GM12891 (cell line): ENCODE results near the gene KCNQ1OT1.

Experiments
- DNase-seq: peaks from one replicate; pipeline ENCODE4 v3.0.0; 2011; ENCODE audit warnings: low spot score; ENCODE audit not compliant: insufficient read length
- FAIRE-seq: peaks from 2 replicates; lab custom pipeline; 2011; peaks lifted over from hg19 to GRCh38; lab: Jason Lieb, UNC
- PAX5 ChIP-seq: IDR thresholded peaks from 2 replicates; pipeline ENCODE4 v1.6.1; 2011; ENCODE audit warnings: low read length, moderate library complexity, mild to moderate bottlenecking; ENCODE audit not compliant: insufficient read depth, severe bottlenecking
- POLR2A ChIP-seq: IDR thresholded peaks from 2 replicates; pipeline ENCODE4 v1.6.1; 2011; ENCODE audit warnings: low read depth, low read length, control low read depth
- POLR2AphosphoS5 ChIP-seq: IDR thresholded peaks from 2 replicates; pipeline ENCODE4 v1.6.1; 2011; ENCODE audit warnings: low read depth, low read length, control low read depth
- POU2F2 ChIP-seq: IDR thresholded peaks from 2 replicates; pipeline ENCODE4 v1.6.1; 2011; ENCODE audit warnings: low read depth, mild to moderate bottlenecking, control low read depth, low read length, moderate library complexity
- SPI1 ChIP-seq: IDR thresholded peaks from 2 replicates; pipeline ENCODE4 v1.6.1; 2011; ENCODE audit warnings: low read depth, low read length, control low read depth
- TAF1 ChIP-seq: IDR thresholded peaks from 2 replicates; pipeline ENCODE4 v1.6.1; 2011; ENCODE audit warnings: low read depth, low read length, control low read depth

Gene KCNQ1OT1

GRCh38 chr11:2566223-2567025 lies 133.4 kb downstream of the KCNQ1OT1 start:
- DNase-seq (no peak), FAIRE-seq (no peak)
- TF ChIP-seq PAX5 (no peak), POLR2AphosphoS5 (no peak), POLR2A (no peak), POU2F2 (no peak), TAF1 (no peak), SPI1 (no peak)

- no peak for DNase-seq
- FAIRE-seq = no peak
- no peak for TF ChIP-seq POLR2AphosphoS5
- TF ChIP-seq POLR2A = no peak
- no peak for TF ChIP-seq TAF1
- no peak for TF ChIP-seq PAX5
- TF ChIP-seq SPI1 = no peak
- TF ChIP-seq POU2F2 = no peak
Measured at GRCh38 chr11:2565447-2566222, 134.2 kb downstream of the KCNQ1OT1 start.

- TF ChIP-seq POLR2A (no peak), POLR2AphosphoS5 (no peak), TAF1 (no peak), SPI1 (no peak), POU2F2 (no peak), PAX5 (no peak)
- DNase-seq (no peak), FAIRE-seq (no peak)
Measured at GRCh38 chr11:2564588-2565425, 135.0 kb downstream of the KCNQ1OT1 start.

GRCh38 chr11:2564008-2564530 lies 135.7 kb downstream of the KCNQ1OT1 start:
- no peak for TF ChIP-seq POLR2A
- TF ChIP-seq POLR2AphosphoS5 = no peak
- no peak for TF ChIP-seq TAF1
- no peak for TF ChIP-seq POU2F2
- no peak for TF ChIP-seq SPI1
- no peak for TF ChIP-seq PAX5
- no peak for FAIRE-seq
- no peak for DNase-seq

GRCh38 chr11:2563213-2564007 lies 136.4 kb downstream of the KCNQ1OT1 start:
- FAIRE-seq (no peak), DNase-seq (no peak)
- TF ChIP-seq POLR2AphosphoS5 (no peak), SPI1 (no peak), PAX5 (no peak), POLR2A (no peak), POU2F2 (no peak), TAF1 (no peak)

- TF ChIP-seq PAX5 (no peak), TAF1 (no peak), POLR2AphosphoS5 (no peak), SPI1 (no peak), POU2F2 (no peak), POLR2A (no peak)
- FAIRE-seq (no peak), DNase-seq (no peak)
Measured at GRCh38 chr11:2562890-2563212, 136.9 kb downstream of the KCNQ1OT1 start.

GRCh38 chr11:2561696-2562581 lies 137.9 kb downstream of the KCNQ1OT1 start:
- DNase-seq = no peak
- TF ChIP-seq PAX5 = no peak
- no peak for TF ChIP-seq POLR2AphosphoS5
- TF ChIP-seq SPI1 = no peak
- no peak for TF ChIP-seq POU2F2
- no peak for TF ChIP-seq TAF1
- TF ChIP-seq POLR2A = no peak
- no peak for FAIRE-seq
